A375 (cell line): Measurements from ENCODE around the gene NOLC1. TPM values are rescaled to one million over a fixed set of nuclear protein-coding genes. Genes with fewer than 3 reads are reported as not detected.

ENCODE experiments used
- total RNA-seq: library from RNA; depleted of rRNA; stranded (reverse); fragments of >200 nt; shearing (Covaris generic); gene quantifications from 2 replicates; pipeline ENCODE4 v1.2.3, GENCODE V29; 2014; rRNA removed

NOLC1 gene
- 132 and 158 TPM in 2 replicates for total RNA-seq

DNA sequence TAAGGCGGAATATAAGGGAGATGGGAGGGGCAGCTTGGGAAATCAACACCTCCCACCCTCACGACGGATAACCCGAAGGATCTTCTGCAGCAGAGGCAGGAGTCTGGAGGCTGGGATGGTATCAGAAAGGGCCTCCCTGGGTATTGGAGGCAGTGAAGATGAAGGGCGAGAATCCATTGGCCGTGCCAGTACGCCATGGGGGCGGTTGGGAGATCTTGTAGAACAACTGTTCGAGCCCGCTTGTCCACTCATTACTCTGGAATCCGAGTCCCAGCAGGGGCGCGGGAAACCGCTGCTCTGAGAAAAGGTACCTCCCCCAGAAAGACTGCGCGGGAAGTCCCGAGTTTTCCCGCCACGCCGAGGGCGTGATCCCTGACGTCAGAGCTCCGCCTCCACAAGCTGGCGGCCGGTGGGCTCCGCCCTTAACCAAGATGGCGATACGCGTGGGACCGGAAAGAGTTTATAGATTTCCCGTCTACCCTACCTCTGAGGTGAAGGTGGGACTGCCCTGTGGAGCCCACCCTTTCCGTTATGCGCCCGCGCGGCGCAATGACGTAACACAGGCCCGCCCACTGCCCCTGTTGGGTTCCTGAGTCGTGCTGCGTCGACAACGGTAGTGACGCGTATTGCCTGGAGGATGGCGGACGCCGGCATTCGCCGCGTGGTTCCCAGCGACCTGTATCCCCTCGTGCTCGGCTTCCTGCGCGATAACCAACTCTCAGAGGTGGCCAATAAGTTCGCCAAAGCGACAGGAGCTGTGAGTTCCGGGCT is at the start of gene NOLC1:
NOLC1 (plus strand) TSS at position 616 of the 771 bp plus-strand sequence; CDS start at position 638, 22 bp downstream.

DNA sequence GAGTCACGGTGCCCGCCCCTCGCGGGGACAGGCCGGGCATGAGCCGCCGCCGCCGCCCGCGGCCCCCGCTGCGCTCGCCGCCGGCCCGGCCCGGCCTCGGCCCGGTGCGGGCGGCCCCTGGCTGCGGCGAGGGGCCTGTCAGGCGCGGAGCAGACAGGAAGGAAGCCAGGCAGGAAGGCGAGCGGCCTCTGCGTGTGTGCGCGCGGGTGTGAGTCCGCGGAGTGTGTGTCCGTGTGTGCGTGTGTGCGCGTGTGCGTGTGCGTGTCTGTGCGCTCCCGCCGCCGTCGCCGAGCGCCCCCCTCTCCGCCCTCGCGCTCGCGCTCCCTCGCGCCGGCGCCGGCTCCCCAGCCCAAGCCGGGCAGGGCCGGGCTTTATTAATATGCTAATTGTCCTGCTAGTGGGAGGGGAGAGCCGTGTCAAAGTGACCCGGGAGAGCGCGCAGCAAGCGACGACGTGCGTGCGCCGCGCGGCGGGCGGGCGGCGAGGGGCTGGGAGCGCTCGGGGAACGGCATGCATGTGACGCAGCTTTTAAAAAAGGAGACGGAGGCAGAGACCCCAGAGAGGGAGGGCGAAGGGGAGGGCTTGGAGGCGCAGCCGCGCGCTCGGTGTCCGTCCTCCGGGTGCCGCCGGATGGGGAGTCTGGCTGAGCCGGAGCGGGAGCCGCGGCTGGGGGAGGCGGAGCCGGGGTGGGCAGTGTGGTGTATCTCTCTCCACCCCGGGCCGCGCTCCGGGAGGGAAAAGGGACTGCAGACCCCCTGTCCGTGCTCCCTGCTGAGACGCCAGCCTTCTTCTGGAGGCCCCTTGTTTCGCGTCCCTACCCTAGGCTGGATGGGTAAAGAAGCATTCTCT is 31.8 kb upstream of the NOLC1 start, which contains the start of gene LDB1:
LDB1 (minus strand) TSS at position 227 of the 849 bp plus-strand sequence. CDS start 258 bp downstream, outside the sequence.

DNA sequence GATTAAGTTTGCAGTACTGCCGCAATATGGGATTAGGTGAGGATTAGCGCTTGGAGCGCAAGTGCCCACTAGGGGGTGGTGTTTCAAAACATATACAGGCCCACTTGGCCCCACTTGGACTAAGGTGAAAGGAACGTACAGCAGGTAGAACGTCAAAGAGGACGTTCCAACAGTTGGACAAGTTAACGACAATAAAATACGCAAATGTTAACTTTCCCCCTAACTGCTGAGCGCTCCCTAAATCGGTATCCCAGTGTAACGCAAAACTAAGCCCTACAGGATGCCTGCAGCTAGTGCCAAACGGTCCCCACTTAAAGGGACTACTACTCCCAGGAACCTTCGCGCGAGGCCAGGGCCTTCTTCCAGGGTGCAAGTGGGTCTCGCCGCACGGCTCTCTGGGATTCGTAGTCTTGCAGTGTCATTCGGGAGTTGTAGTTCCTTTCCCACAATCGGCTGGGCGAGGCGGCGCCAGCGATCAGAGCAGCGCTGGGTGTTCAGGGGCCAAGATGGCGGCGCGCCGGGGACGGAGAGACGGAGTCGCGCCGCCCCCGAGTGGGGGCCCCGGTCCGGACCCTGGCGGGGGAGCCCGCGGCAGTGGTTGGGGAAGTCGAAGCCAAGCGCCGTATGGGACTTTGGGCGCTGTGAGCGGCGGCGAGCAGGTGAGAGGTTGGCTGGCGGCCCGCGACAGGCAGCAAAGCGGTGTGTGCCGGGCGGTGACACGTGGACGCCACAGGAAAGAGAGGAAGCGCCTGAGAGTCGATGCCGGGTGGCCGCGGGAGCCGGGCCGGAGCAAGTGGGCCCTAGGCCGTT is 19.4 kb upstream of the NOLC1 start, which contains the start of gene PPRC1:
PPRC1 (plus strand) TSS at position 478 of the 810 bp plus-strand sequence; CDS start at position 507, 29 bp downstream.

Other genes starting within 250 kb of the NOLC1 start
- 9.6 and 11.7 TPM in 2 replicates for gene ARMH3, start 96.2 kb upstream of the NOLC1 start, total RNA-seq
- 31.3 and 35.3 TPM in 2 replicates for gene HPS6, start 87.0 kb upstream of the NOLC1 start, total RNA-seq
- gene LDB1, start 32.0 kb upstream of the NOLC1 start, total RNA-seq: 41.8 and 44.1 TPM in 2 replicates
- gene PPRC1, start 19.3 kb upstream of the NOLC1 start, total RNA-seq: 56.1 and 57.4 TPM in 2 replicates
- gene ELOVL3, start 73.9 kb downstream of the NOLC1 start, total RNA-seq: not detected in 2 replicates
- gene PITX3, start 89.1 kb downstream of the NOLC1 start, total RNA-seq: not detected in 2 replicates
- 23.5 and 26.4 TPM in 2 replicates for gene GBF1, start 93.1 kb downstream of the NOLC1 start, total RNA-seq
- gene NFKB2, start 243.3 kb downstream of the NOLC1 start, total RNA-seq: 61.8 and 73.7 TPM in 2 replicates